22Rv1 (cell line): Measurements from ENCODE around the gene SPHKAP.

Experiments used
- CTCF ChIP-seq: fragments of 450-650 bp; IDR thresholded peaks from 2 replicates; pipeline ENCODE4 v1.5.1; 2017; ENCODE audit warnings: mild to moderate bottlenecking
- ZFX ChIP-seq: fragments of 450-650 bp; IDR thresholded peaks from 2 replicates; pipeline ENCODE4 v1.6.1; 2017; ENCODE audit warnings: antibody characterized with exemption, borderline replicate concordance

- peak; percentile 15; the same call in 1 of the 2 replicates for TF ChIP-seq CTCF
- no peak for TF ChIP-seq ZFX
Measured at GRCh38 chr2:227932403-227932802, 249.1 kb downstream of the SPHKAP start.
